Gastroesophageal sphincter (tissue), 3 donors: ENCODE measurements around the gene CFAP97D2.
"Not testable (repeated sequence)": the region's sequence is repeated elsewhere in the genome, so short reads cannot be mapped to it uniquely, and the experiment has no call there.

Source experiments
- POLR2A ChIP-seq, 2 donors: fragments of 450-650 bp; IDR thresholded peaks; one replicate each; pipeline ENCODE4 v1.6.1; 2017; ENCODE audit warnings: antibody characterized with exemption in 2 of 2, mild to moderate bottlenecking in 2 of 2, moderate library complexity in 1 of 2
- POLR2AphosphoS5 ChIP-seq: sonication (generic); formaldehyde crosslinking; IDR thresholded peaks from one replicate; pipeline ENCODE4 v1.6.1; 2017; ENCODE audit warnings: antibody characterized with exemption
- TF ChIP-seq, protein P1 (sequence below), 4 experiments: fragments of 200-600 bp in 2 of 4; fragments of 450-650 bp in 2 of 4; sonication (generic) in 1 of 4; IDR thresholded peaks; one replicate each; pipeline ENCODE4 v1.5.1; 2017 to 2019; ENCODE audit warnings: antibody characterized with exemption in 4 of 4, mild to moderate bottlenecking in 2 of 4, moderate library complexity in 2 of 4

GRCh38 chr13:114199526-114199925 lies 20.5 kb downstream of the CFAP97D2 start:
- TF ChIP-seq, protein P1, sequence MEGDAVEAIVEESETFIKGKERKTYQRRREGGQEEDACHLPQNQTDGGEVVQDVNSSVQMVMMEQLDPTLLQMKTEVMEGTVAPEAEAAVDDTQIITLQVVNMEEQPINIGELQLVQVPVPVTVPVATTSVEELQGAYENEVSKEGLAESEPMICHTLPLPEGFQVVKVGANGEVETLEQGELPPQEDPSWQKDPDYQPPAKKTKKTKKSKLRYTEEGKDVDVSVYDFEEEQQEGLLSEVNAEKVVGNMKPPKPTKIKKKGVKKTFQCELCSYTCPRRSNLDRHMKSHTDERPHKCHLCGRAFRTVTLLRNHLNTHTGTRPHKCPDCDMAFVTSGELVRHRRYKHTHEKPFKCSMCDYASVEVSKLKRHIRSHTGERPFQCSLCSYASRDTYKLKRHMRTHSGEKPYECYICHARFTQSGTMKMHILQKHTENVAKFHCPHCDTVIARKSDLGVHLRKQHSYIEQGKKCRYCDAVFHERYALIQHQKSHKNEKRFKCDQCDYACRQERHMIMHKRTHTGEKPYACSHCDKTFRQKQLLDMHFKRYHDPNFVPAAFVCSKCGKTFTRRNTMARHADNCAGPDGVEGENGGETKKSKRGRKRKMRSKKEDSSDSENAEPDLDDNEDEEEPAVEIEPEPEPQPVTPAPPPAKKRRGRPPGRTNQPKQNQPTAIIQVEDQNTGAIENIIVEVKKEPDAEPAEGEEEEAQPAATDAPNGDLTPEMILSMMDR (IDR thresholded peaks at IDR 0.05), result not testable (repeated sequence)
- not testable (repeated sequence) for TF ChIP-seq POLR2A (IDR thresholded peaks at IDR 0.05); POLR2AphosphoS5
